PC-3 (cell line): Measurements from ENCODE around the gene PRDM15.

Experiments used
- CTCF ChIP-seq: fragments of 300-600 bp; sonication (generic); conservative IDR thresholded peaks from 2 replicates; pipeline ENCODE4 v1.5.1; 2017; ENCODE audit warnings: antibody characterized with exemption, low read depth, mild to moderate bottlenecking, low read length
- EZH2phosphoT487 ChIP-seq: fragments of 300-600 bp; sonication (generic); IDR thresholded peaks from 2 replicates; pipeline ENCODE4 v1.6.1; 2018; ENCODE audit warnings: mild to moderate bottlenecking, antibody characterized with exemption, low read length, borderline replicate concordance

- TF ChIP-seq EZH2phosphoT487 (no peak), CTCF (no peak)
These were observed 17.2 kb downstream of the PRDM15 start for GRCh38 chr21:41861987-41862386.
